Keratinocyte (primary cell): ENCODE data around the gene SPRTN.

ENCODE experiments used
- CTCF ChIP-seq, 3 experiments: IDR thresholded peaks in 1 of 3; conservative IDR thresholded peaks in 1 of 3; optimal IDR thresholded peaks in 1 of 3; 2 replicates in 2 of 3; 3 replicates in 1 of 3; pipeline versions ENCODE3 to v1.5.1; 2011; ENCODE audit warnings: low read length in 3 of 3, mild to moderate bottlenecking in 3 of 3, moderate library complexity in 2 of 3, control low read depth in 1 of 3, inconsistent platforms in 1 of 3; ENCODE audit not compliant: insufficient read depth in 2 of 3; ENCODE audit errors: extremely low read depth in 1 of 3
- EZH2 ChIP-seq: IDR thresholded peaks from one replicate; pipeline ENCODE4 v1.6.1; 2012; ENCODE audit warnings: inconsistent platforms, mild to moderate bottlenecking, low read length, moderate library complexity

- TF ChIP-seq CTCF (optimal IDR thresholded peaks at IDR 0.05 in 1 of 3, IDR thresholded peaks at IDR 0.05 in 1 of 3, conservative IDR thresholded peaks at IDR 0.05 in 1 of 3; ENCODE audit: extremely low read depth in 1 of 3, insufficient read depth in 2 of 3, low read length in 3 of 3) (no peak), EZH2 (no peak)
These were observed 11.8 kb upstream of the SPRTN start for GRCh38 chr1:231326248-231326647.
